ENCODE measurements around the gene C4orf51.

The C4orf51 gene

GRCh38 chr4:145703850-145704497 is 24.0 kb downstream of the C4orf51 start:
- FAIRE-seq (no peak), DNase-seq (ENCODE audit: insufficient read length, low spot score) (no peak)

GRCh38 chr4:145709336-145709735 is 29.4 kb downstream of the C4orf51 start:
- DNase-seq (ENCODE audit: insufficient read length, low spot score) (no peak), FAIRE-seq (no peak)

GRCh38 chr4:145709843-145710242 is 29.9 kb downstream of the C4orf51 start:
- FAIRE-seq, result no peak
- no peak for DNase-seq (ENCODE audit: insufficient read length, low spot score)

- DNase-seq (ENCODE audit: insufficient read length, low spot score) (no peak), FAIRE-seq (no peak)
These were observed 36.3 kb downstream of the C4orf51 start for GRCh38 chr4:145716200-145716599.

- peak; percentile 65 for FAIRE-seq
- no peak for DNase-seq (ENCODE audit: insufficient read length, low spot score)
These were observed 36.8 kb downstream of the C4orf51 start for GRCh38 chr4:145716661-145717200.

- no peak for DNase-seq (ENCODE audit: insufficient read length, low spot score)
- FAIRE-seq, result no peak
These were observed 40.0 kb downstream of the C4orf51 start for GRCh38 chr4:145719752-145720624.

- DNase-seq (ENCODE audit: insufficient read length, low spot score) (no peak), FAIRE-seq (no peak)
These were observed 40.7 kb downstream of the C4orf51 start for GRCh38 chr4:145720656-145721055.

- FAIRE-seq (no peak), DNase-seq (ENCODE audit: insufficient read length, low spot score) (no peak)
These were observed 42.6 kb downstream of the C4orf51 start for GRCh38 chr4:145722561-145722960.

- FAIRE-seq (no peak), DNase-seq (ENCODE audit: insufficient read length, low spot score) (no peak)
These were observed 43.4 kb downstream of the C4orf51 start for GRCh38 chr4:145723336-145723735.

- no peak for FAIRE-seq
- DNase-seq (ENCODE audit: insufficient read length, low spot score), result no peak
These were observed 50.1 kb downstream of the C4orf51 start for GRCh38 chr4:145730026-145730425.

- FAIRE-seq (no peak), DNase-seq (ENCODE audit: insufficient read length, low spot score) (no peak)
These were observed 51.1 kb downstream of the C4orf51 start for GRCh38 chr4:145731028-145731427.

- DNase-seq (ENCODE audit: insufficient read length, low spot score), result no peak
- no peak for FAIRE-seq
These were observed 52.3 kb downstream of the C4orf51 start for GRCh38 chr4:145732001-145732815.

- DNase-seq (ENCODE audit: insufficient read length, low spot score) (peak; percentile 81), FAIRE-seq (peak; percentile 91)
These were observed 53.2 kb downstream of the C4orf51 start for GRCh38 chr4:145732895-145733880.

- FAIRE-seq (no peak), DNase-seq (ENCODE audit: insufficient read length, low spot score) (no peak)
These were observed 54.1 kb downstream of the C4orf51 start for GRCh38 chr4:145734031-145734430.

GRCh38 chr4:145734576-145735346 is 54.8 kb downstream of the C4orf51 start:
- peak; percentile 69 for DNase-seq (ENCODE audit: insufficient read length, low spot score)
- peak; percentile 87 for FAIRE-seq

- DNase-seq (ENCODE audit: insufficient read length, low spot score) (peak; percentile 80), FAIRE-seq (peak; percentile 86)
These were observed 55.4 kb downstream of the C4orf51 start for GRCh38 chr4:145735347-145735675.

GRCh38 chr4:145735827-145736226 is 55.9 kb downstream of the C4orf51 start:
- DNase-seq (ENCODE audit: insufficient read length, low spot score), result no peak
- no peak for FAIRE-seq

- DNase-seq (ENCODE audit: insufficient read length, low spot score) (no peak), FAIRE-seq (peak; percentile 31)
These were observed 56.4 kb downstream of the C4orf51 start for GRCh38 chr4:145736241-145736831.

- no peak for FAIRE-seq
- no peak for DNase-seq (ENCODE audit: insufficient read length, low spot score)
These were observed 59.9 kb downstream of the C4orf51 start for GRCh38 chr4:145739845-145740244.

Data from HTR-8/SVneo (cell line).